Panc1 (cell line): ENCODE data around the gene SLPI.

Experiments used
- POLR2AphosphoS5 ChIP-seq: IDR thresholded peaks from 2 replicates; pipeline ENCODE4 v1.6.1; 2012; ENCODE audit warnings: mild to moderate bottlenecking, low read depth, low read length, moderate library complexity
- TF ChIP-seq, protein P1 (sequence below): fragments of 450-650 bp; IDR thresholded peaks from 2 replicates; pipeline ENCODE4 v1.5.1; 2017; ENCODE audit warnings: mild to moderate bottlenecking

DNA sequence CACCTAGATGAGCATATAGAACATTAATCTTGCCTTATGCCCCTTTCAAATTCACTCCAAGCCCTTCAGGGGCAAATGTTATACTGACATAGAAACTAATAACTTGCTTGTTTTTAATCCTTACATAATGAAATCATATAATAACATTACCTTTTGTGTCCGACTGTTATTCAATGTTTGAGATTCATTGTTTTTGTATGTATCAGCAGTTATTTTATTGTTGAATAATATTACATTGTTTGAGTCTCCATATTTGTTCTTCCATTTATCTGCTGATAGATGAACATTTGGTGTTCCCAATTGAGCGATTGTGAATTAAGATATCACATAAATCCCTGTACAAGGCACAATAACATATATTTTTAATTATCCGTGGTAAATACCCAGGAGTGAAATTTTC is 41.5 kb downstream of the SLPI start:
- TF ChIP-seq, protein P1, sequence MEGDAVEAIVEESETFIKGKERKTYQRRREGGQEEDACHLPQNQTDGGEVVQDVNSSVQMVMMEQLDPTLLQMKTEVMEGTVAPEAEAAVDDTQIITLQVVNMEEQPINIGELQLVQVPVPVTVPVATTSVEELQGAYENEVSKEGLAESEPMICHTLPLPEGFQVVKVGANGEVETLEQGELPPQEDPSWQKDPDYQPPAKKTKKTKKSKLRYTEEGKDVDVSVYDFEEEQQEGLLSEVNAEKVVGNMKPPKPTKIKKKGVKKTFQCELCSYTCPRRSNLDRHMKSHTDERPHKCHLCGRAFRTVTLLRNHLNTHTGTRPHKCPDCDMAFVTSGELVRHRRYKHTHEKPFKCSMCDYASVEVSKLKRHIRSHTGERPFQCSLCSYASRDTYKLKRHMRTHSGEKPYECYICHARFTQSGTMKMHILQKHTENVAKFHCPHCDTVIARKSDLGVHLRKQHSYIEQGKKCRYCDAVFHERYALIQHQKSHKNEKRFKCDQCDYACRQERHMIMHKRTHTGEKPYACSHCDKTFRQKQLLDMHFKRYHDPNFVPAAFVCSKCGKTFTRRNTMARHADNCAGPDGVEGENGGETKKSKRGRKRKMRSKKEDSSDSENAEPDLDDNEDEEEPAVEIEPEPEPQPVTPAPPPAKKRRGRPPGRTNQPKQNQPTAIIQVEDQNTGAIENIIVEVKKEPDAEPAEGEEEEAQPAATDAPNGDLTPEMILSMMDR = no peak
- TF ChIP-seq POLR2AphosphoS5 = no peak
